Measurements from ENCODE around the gene RNASET2. TPM values are rescaled to one million over a fixed set of nuclear protein-coding genes. Genes with fewer than 3 reads are reported as not detected.
"Not testable (repeated sequence)": the region's sequence is repeated elsewhere in the genome, so short reads cannot be mapped to it uniquely, and the experiment has no call there.

The RNASET2 gene
- total RNA-seq, 2 experiments from 2014 or later = 46.9 to 48.7 TPM

- no peaks in the 10 kb centered on the region for H3K27me3 Mint-ChIP-seq (ENCODE audit: low read depth)
- no peak for ATAC-seq
- no peak overlapping the region for H3K4me3 Mint-ChIP-seq
- no peaks in the 10 kb centered on the region for H3K9me3 Mint-ChIP-seq (ENCODE audit: insufficient read depth)
- POLR2A ChIA-PET = no interaction called here
- H3K27ac Mint-ChIP-seq = no peak overlapping the region
- H3K4me1 Mint-ChIP-seq (ENCODE audit: low read depth) = peaks cover 2% of the 10 kb centered on the region
- CTCF ChIA-PET = no interaction called here
- no peak for DNase-seq
- peaks cover 2% of the 10 kb centered on the region for H3K36me3 Mint-ChIP-seq (ENCODE audit: low read depth)
Observed at GRCh38 chr6:166925141-166925996, 31.0 kb downstream of the RNASET2 start.

GRCh38 chr6:166924531-166924930 is 31.8 kb downstream of the RNASET2 start:
- Mint-ChIP-seq H3K27me3 (ENCODE audit: low read depth) (no peaks in the 10 kb centered on the region), H3K4me1 (ENCODE audit: low read depth) (peaks cover 2% of the 10 kb centered on the region), H3K9me3 (ENCODE audit: insufficient read depth) (no peaks in the 10 kb centered on the region), H3K4me3 (no peak overlapping the region), H3K27ac (no peak overlapping the region), H3K36me3 (ENCODE audit: low read depth) (no peaks in the 10 kb centered on the region)
- ChIA-PET POLR2A (no interaction called here), CTCF (no interaction called here)
- ATAC-seq = no peak
- no peak for DNase-seq

- Mint-ChIP-seq H3K27ac (no peak overlapping the region), H3K4me1 (ENCODE audit: low read depth) (peaks cover 2% of the 10 kb centered on the region), H3K4me3 (no peak overlapping the region), H3K27me3 (ENCODE audit: low read depth) (peaks cover 2% of the 10 kb centered on the region), H3K36me3 (ENCODE audit: low read depth) (no peaks in the 10 kb centered on the region), H3K9me3 (ENCODE audit: insufficient read depth) (no peaks in the 10 kb centered on the region)
- no peak for ATAC-seq
- DNase-seq = no peak
- CTCF ChIA-PET = no interaction called here
- POLR2A ChIA-PET = no interaction called here
Observed at GRCh38 chr6:166922937-166923336, 33.4 kb downstream of the RNASET2 start.

DNA sequence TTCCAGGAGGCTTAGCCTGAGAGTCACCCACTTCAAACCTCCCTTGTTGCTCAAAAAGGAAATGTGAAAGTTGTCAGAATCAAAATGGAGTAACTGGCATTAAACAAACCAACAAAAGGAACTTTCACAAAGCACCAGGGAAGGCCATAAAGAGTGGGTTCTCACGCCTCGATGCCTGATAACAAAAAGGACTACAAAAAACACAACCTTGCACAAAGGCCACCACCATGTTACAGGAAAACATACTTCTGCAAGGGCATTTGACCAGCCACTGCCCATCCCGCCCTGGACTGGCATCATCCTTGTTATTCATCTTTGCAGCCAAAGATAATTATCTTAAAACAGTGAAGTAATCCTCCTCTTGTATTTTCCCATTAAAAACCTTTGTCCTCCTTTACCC is 34.8 kb downstream of the RNASET2 start:
- CTCF ChIA-PET = no interaction called here
- Mint-ChIP-seq H3K9me3 (ENCODE audit: insufficient read depth) (no peaks in the 10 kb centered on the region), H3K36me3 (ENCODE audit: low read depth) (no peaks in the 10 kb centered on the region), H3K27ac (no peak overlapping the region), H3K4me3 (no peak overlapping the region), H3K27me3 (ENCODE audit: low read depth) (peaks cover 2% of the 10 kb centered on the region), H3K4me1 (ENCODE audit: low read depth) (peaks cover 2% of the 10 kb centered on the region)
- POLR2A ChIA-PET = no interaction called here
- no peak for ATAC-seq
- no peak for DNase-seq

DNA sequence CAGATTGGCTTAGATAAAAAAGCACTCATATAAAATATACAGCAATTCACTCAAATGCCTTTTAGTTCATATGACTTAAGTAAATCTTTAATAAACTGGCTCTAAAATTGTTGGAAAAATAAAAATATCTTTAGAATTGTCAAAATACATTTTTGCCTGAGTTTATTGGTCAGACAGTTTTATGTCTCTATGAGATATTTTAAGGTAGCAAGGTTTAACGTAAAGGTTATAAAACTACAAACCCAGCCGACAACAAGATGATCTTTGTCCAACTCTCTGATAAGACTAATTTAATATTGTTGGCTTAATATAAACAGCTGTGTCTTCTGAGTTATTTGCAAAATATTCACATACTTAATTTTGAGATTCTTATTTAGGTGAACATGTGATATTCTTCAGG is 39.5 kb downstream of the RNASET2 start:
- H3K27ac Mint-ChIP-seq = no peak overlapping the region
- peaks cover 2% of the 10 kb centered on the region for H3K27me3 Mint-ChIP-seq (ENCODE audit: low read depth)
- ChIA-PET POLR2A (no interaction called here), CTCF (interaction anchor here (1.7 kb wide), 1 partner anchor 73 kb away, joined by 5 read pairs; no protein-coding TSS in a partner anchor)
- no peak for ATAC-seq
- H3K4me3 Mint-ChIP-seq = no peak overlapping the region
- no peaks in the 10 kb centered on the region for H3K4me1 Mint-ChIP-seq (ENCODE audit: low read depth)
- peaks cover 2% of the 10 kb centered on the region for H3K36me3 Mint-ChIP-seq (ENCODE audit: low read depth)
- no peak for DNase-seq
- peaks cover 4% of the 10 kb centered on the region for H3K9me3 Mint-ChIP-seq (ENCODE audit: insufficient read depth)

- H3K27ac Mint-ChIP-seq; H3K4me3 Mint-ChIP-seq; ATAC-seq; DNase-seq; CTCF ChIA-PET; H3K27me3 Mint-ChIP-seq (ENCODE audit: low read depth); H3K36me3 Mint-ChIP-seq (ENCODE audit: low read depth); H3K9me3 Mint-ChIP-seq (ENCODE audit: insufficient read depth): not testable (repeated sequence)
- H3K4me1 Mint-ChIP-seq (ENCODE audit: low read depth) = peaks cover 10% of the 10 kb centered on the region
- POLR2A ChIA-PET = interaction anchor here (0.9 kb wide), 1 partner anchor 12 kb away, joined by 3 read pairs; no protein-coding TSS in a partner anchor
Observed at GRCh38 chr6:166915484-166915883, 40.9 kb downstream of the RNASET2 start.

GRCh38 chr6:166914952-166915351 is 41.4 kb downstream of the RNASET2 start:
- H3K4me3 Mint-ChIP-seq; POLR2A ChIA-PET; DNase-seq; H3K27ac Mint-ChIP-seq; H3K9me3 Mint-ChIP-seq (ENCODE audit: insufficient read depth); H3K27me3 Mint-ChIP-seq (ENCODE audit: low read depth); ATAC-seq; H3K36me3 Mint-ChIP-seq (ENCODE audit: low read depth): not testable (repeated sequence)
- CTCF ChIA-PET = interaction anchor here (0.6 kb wide), 1 partner anchor 326 kb away, joined by 3 read pairs; no protein-coding TSS in a partner anchor
- H3K4me1 Mint-ChIP-seq (ENCODE audit: low read depth) = peaks cover 15% of the 10 kb centered on the region

GRCh38 chr6:166911248-166911677 is 45.1 kb downstream of the RNASET2 start:
- Mint-ChIP-seq H3K27me3 (ENCODE audit: low read depth) (no peaks in the 10 kb centered on the region), H3K4me3 (no peak overlapping the region), H3K36me3 (ENCODE audit: low read depth) (peaks cover 2% of the 10 kb centered on the region), H3K27ac (no peak overlapping the region), H3K4me1 (ENCODE audit: low read depth) (peaks cover 39% of the 10 kb centered on the region), H3K9me3 (ENCODE audit: insufficient read depth) (peaks cover 4% of the 10 kb centered on the region)
- CTCF ChIA-PET = no interaction called here
- ATAC-seq (no peak), DNase-seq (peak; percentile 20)
- POLR2A ChIA-PET = interaction anchor here (0.6 kb wide), 1 partner anchor 44 kb away, joined by 3 read pairs; no protein-coding TSS in a partner anchor

- DNase-seq (no peak), ATAC-seq (no peak)
- Mint-ChIP-seq H3K27me3 (ENCODE audit: low read depth) (no peaks in the 10 kb centered on the region), H3K27ac (no peak overlapping the region), H3K4me1 (ENCODE audit: low read depth) (peaks cover 40% of the 10 kb centered on the region), H3K9me3 (ENCODE audit: insufficient read depth) (no peaks in the 10 kb centered on the region), H3K4me3 (no peak overlapping the region), H3K36me3 (ENCODE audit: low read depth) (peaks cover 2% of the 10 kb centered on the region)
- ChIA-PET CTCF (no interaction called here), POLR2A (no interaction called here)
Observed at GRCh38 chr6:166910601-166911000, 45.7 kb downstream of the RNASET2 start.

DNA sequence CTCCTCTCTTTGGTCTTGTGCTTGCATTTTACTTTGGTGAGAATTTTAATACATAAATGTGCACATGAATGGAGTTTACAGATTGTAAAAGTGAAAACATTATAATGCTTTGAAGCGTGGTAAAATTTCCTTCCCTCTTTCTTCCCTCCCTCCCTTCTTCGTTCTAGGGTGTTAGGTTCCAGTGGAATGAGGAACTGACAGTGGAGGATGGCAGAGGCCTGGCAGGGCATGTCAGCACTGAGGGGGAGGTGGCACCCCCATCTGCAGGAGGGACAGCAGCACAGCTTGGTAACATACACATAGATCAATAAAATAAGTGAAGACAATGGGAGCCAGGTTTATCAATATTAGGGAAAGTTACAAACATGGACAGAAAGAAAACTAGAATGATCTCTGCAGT is 47.5 kb downstream of the RNASET2 start:
- no peaks in the 10 kb centered on the region for H3K27me3 Mint-ChIP-seq (ENCODE audit: low read depth)
- ATAC-seq (no peak), DNase-seq (no peak)
- POLR2A ChIA-PET = interaction anchor here (0.6 kb wide), 1 partner anchor 586 kb away, joined by 3 read pairs; no protein-coding TSS in a partner anchor
- H3K36me3 Mint-ChIP-seq (ENCODE audit: low read depth) = peaks cover 2% of the 10 kb centered on the region
- CTCF ChIA-PET = no interaction called here
- H3K9me3 Mint-ChIP-seq (ENCODE audit: insufficient read depth) = no peaks in the 10 kb centered on the region
- no peak overlapping the region for H3K27ac Mint-ChIP-seq
- peaks cover 40% of the 10 kb centered on the region for H3K4me1 Mint-ChIP-seq (ENCODE audit: low read depth)
- no peak overlapping the region for H3K4me3 Mint-ChIP-seq

DNA sequence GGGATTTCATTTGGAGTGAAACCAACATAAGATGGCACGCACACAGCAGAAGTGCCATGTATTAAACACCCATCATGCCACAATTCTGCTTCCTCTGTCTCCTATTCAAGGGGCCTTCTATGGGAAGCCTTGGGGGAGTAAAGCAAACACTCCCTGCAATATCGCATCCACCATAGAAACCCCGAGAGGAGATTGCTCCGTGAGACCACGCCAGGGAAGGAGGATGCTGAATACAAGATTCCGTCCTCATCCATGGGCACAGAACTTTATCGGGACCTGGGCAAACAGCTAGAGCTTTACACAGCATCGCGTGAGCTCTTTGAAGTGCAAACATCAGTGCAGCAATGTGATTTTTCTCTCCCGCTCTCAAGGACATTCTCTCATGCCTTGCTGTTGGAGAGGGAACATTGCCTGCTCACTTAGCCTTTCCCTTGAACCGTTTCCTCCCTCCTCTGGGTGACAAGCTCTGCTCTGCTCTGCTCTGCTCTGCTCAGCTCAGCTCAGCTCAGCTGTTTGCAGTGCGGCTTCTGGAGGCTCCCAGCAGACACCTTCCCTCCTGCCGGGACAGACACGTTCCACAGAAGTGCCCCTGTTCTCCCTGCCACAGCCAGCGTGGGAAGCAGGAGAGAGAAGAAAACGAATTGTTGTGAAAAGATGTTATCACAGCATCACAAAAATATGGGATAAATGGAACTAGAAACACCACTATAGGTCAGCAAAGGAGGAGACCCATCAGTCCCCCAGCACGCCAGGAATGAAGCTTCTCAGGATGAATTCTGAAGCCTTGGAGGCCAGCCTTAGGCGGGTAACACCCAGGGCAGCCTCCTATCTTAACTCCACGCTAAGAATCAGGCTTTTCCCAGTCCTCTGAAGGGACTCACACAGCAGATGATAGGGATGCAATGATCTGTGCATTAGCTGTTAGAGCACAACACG is 48.2 kb downstream of the RNASET2 start:
- no peak overlapping the region for H3K4me3 Mint-ChIP-seq

More for the DNA sequence above, 48.2 kb downstream of the RNASET2 start:
- Mint-ChIP-seq H3K27me3 (ENCODE audit: low read depth) (no peaks in the 10 kb centered on the region), H3K4me1 (ENCODE audit: low read depth) (peaks cover 40% of the 10 kb centered on the region), H3K36me3 (ENCODE audit: low read depth) (peaks cover 2% of the 10 kb centered on the region), H3K27ac (peak overlapping the region; percentile 77), H3K9me3 (ENCODE audit: insufficient read depth) (no peaks in the 10 kb centered on the region)
- CTCF ChIA-PET = interaction anchor here (1.5 kb wide), 1 partner anchor 133 kb away, joined by 4 read pairs; no protein-coding TSS in a partner anchor
- POLR2A ChIA-PET = no interaction called here
- DNase-seq = peak; percentile 8
- ATAC-seq = no peak

Measured in activated CD8-positive, alpha-beta T cell treated with anti-CD3 and anti-CD28 coated beads, Interleukin-2, amount 10 ng/mL, durations not matched to agents 7 days and 5 days (primary cell).